Measurements from ENCODE around the gene SANBR. TPM values are rescaled to one million over a fixed set of nuclear protein-coding genes. Genes with fewer than 3 reads are reported as not detected.

Gene SANBR
- total RNA-seq, 1 experiment from 2014 or later: 10.1 TPM

- Histone ChIP-seq H3K4me2 (ENCODE audit: insufficient read depth, insufficient read length, low read length) (no peak overlapping the region), H4K20me1 (ENCODE audit: control insufficient read depth, insufficient read depth, insufficient read length) (no peaks in the 10 kb centered on the region), H3K27ac (ENCODE audit: insufficient read length, low read depth, low read length) (no peak overlapping the region), H4K91ac (ENCODE audit: insufficient read length, low read depth, low read length) (no peak overlapping the region), H3K79me2 (ENCODE audit: insufficient read depth, low read length) (no peaks in the 10 kb centered on the region), H2BK20ac (ENCODE audit: low read depth, low read length, poor library complexity, severe bottlenecking) (no peak overlapping the region), H2BK15ac (ENCODE audit: low read depth, low read length) (no peak overlapping the region), H3K18ac (ENCODE audit: insufficient read length, low read depth, low read length) (no peak overlapping the region), H3K23ac (ENCODE audit: insufficient read length, low read depth, low read length) (no peak overlapping the region), H4K8ac (replicated peaks; ENCODE audit: insufficient read length, low read depth, low read length) (no peak overlapping the region), H3K14ac (ENCODE audit: insufficient read depth, low read length) (no peak overlapping the region), H4K5ac (ENCODE audit: insufficient read length, low read depth, low read length) (no peak overlapping the region), H2AFZ (ENCODE audit: low read length) (no peak overlapping the region), H2AK5ac (ENCODE audit: insufficient read length, low read length) (no peak overlapping the region), H3K4ac (ENCODE audit: low read depth, low read length) (no peak overlapping the region), H2BK5ac (ENCODE audit: insufficient read length, low read length) (no peak overlapping the region), H3K9ac (ENCODE audit: extremely low read depth, insufficient read length, low read length) (no peak overlapping the region), H3K56ac (ENCODE audit: insufficient read length, low read depth, low read length) (no peak overlapping the region), H2BK120ac (ENCODE audit: low read depth, low read length, poor library complexity, severe bottlenecking) (no peak overlapping the region), H3K27me3 (ENCODE audit: insufficient read depth, low read length) (no peaks in the 10 kb centered on the region), H2BK12ac (ENCODE audit: insufficient read length, low read depth, low read length) (no peak overlapping the region), H3T11ph (ENCODE audit: low read length) (no peak overlapping the region), H3K9me3 (ENCODE audit: control insufficient read depth, low read depth, low read length) (no peaks in the 10 kb centered on the region), H3K4me1 (ENCODE audit: insufficient read depth, low read length) (no peaks in the 10 kb centered on the region), H3K79me1 (ENCODE audit: insufficient read depth, low read depth, low read length, poor library complexity, severe bottlenecking) (no peaks in the 10 kb centered on the region), H3K23me2 (ENCODE audit: insufficient read length, low read depth, low read length, poor library complexity, severe bottlenecking) (no peaks in the 10 kb centered on the region)
- no peak for DNase-seq
- no peaks in the 10 kb centered on the region for H3K27me3 Mint-ChIP-seq (ENCODE audit: low read depth)
- no CpG with 5 or more reads among the region's 5 CpGs for WGBS (ENCODE audit: extremely low coverage, insufficient read length, low lambda C conversion rate)
- no peaks in the 10 kb centered on the region for H3K9me3 Mint-ChIP-seq
- no peak for TF ChIP-seq CTCF (conservative IDR thresholded peaks at IDR 0.05)
- peaks cover 4 to 21% (median 13%) of the 10 kb centered on the region in 3 experiments; a peak in 5 of 7 replicates for H3K36me3 Mint-ChIP-seq (ENCODE audit: insufficient read depth in 1 of 3, low read depth in 3 of 3)
- H3K4me3 Mint-ChIP-seq: no peak overlapping the region
- H3K4me1 Mint-ChIP-seq: no peaks in the 10 kb centered on the region
- H3K27ac Mint-ChIP-seq: no peak overlapping the region
These were observed 24.8 kb downstream of the SANBR start for GRCh38 chr2:61090386-61090921.

Data from H9 (cell line).